Measurements from ENCODE around the gene FGF14. TPM values are rescaled to one million over a fixed set of nuclear protein-coding genes. Genes with fewer than 3 reads are reported as not detected.

FGF14 gene
- total and polyA plus RNA-seq, 2 of the 4 experiments (the other 2 are of a cell fraction), result under 0.01 TPM; not detected in 1

DNA sequence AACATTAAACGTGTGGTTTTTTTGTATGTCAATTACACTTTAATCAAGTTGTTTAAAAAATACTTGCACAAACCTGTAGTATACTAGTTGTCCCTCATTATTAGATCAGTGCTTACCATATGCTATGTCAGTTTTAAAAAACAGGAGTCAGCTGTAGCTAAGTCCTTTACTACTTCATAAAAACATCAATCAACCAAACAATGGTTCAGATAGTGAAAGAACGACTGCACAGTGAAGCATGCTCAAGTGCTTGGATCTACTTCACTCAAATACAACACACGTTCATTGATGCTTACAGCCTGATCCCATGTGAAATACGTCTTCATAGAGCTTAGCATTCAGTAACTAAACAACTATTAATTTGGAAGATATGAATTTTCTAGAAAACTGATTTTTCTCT lies 225.0 kb downstream of the FGF14 start:
- no peak overlapping the region for H3K4ac ChIP-seq (ENCODE audit: low read depth, low read length)
- dilution Hi-C loops (cut with HindIII; ENCODE audit: low sequenced_read_pairs, unreplicated experiment), result no loop called here

More for the DNA sequence above, 225.0 kb downstream of the FGF14 start:
- no CpG with 5 or more reads among the region's 4 CpGs for WGBS, 2 experiments (ENCODE audit: extremely low coverage in 2 of 2, insufficient read length in 1 of 2)
- H3K4me3 ChIP-seq (ENCODE audit: insufficient read depth, low read depth, low read length), result no peak overlapping the region
- no peak overlapping the region for H3K27ac ChIP-seq (ENCODE audit: insufficient read depth, low read length)
- ATAC-seq (ENCODE audit: low read depth) (no peak), DNase-seq (no peak)
- H4K5ac ChIP-seq (ENCODE audit: low read depth, low read length), result no peak overlapping the region
- no peak overlapping the region for H3K4me2 ChIP-seq (ENCODE audit: low read depth, low read length)
- no peak overlapping the region for H3K56ac ChIP-seq (ENCODE audit: extremely low read depth, insufficient read depth, low read length)
- no peak overlapping the region for H4K91ac ChIP-seq (ENCODE audit: insufficient read depth, low read depth, low read length)
- ChIA-PET POLR2A (ENCODE audit: unreplicated experiment) (no interaction called here), CTCF (no interaction called here)
- no peak overlapping the region for H2AFZ ChIP-seq (replicated peaks; ENCODE audit: low read length, poor library complexity)
- no peak overlapping the region for H2BK5ac ChIP-seq (ENCODE audit: low read depth, low read length, poor library complexity, severe bottlenecking)
- no peaks in the 10 kb centered on the region for H3K4me1 ChIP-seq (ENCODE audit: control insufficient read depth, insufficient read depth, low read length)
- H2AK9ac ChIP-seq (replicated peaks; ENCODE audit: low read depth, low read length, poor library complexity), result no peak overlapping the region
- no peak for TF ChIP-seq RFX5 (IDR thresholded peaks at IDR 0.05; ENCODE audit: low read depth, low read length)
- TF ChIP-seq, protein P1, sequence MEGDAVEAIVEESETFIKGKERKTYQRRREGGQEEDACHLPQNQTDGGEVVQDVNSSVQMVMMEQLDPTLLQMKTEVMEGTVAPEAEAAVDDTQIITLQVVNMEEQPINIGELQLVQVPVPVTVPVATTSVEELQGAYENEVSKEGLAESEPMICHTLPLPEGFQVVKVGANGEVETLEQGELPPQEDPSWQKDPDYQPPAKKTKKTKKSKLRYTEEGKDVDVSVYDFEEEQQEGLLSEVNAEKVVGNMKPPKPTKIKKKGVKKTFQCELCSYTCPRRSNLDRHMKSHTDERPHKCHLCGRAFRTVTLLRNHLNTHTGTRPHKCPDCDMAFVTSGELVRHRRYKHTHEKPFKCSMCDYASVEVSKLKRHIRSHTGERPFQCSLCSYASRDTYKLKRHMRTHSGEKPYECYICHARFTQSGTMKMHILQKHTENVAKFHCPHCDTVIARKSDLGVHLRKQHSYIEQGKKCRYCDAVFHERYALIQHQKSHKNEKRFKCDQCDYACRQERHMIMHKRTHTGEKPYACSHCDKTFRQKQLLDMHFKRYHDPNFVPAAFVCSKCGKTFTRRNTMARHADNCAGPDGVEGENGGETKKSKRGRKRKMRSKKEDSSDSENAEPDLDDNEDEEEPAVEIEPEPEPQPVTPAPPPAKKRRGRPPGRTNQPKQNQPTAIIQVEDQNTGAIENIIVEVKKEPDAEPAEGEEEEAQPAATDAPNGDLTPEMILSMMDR (conservative IDR thresholded peaks at IDR 0.05; ENCODE audit: low read depth, low read length), result no peak
- TF ChIP-seq MXI1 (IDR thresholded peaks at IDR 0.05; ENCODE audit: borderline replicate concordance, low read depth, low read length), result no peak
- TF ChIP-seq RAD21 (IDR thresholded peaks at IDR 0.05; ENCODE audit: low read length), result no peak
- TF ChIP-seq, protein P2, sequence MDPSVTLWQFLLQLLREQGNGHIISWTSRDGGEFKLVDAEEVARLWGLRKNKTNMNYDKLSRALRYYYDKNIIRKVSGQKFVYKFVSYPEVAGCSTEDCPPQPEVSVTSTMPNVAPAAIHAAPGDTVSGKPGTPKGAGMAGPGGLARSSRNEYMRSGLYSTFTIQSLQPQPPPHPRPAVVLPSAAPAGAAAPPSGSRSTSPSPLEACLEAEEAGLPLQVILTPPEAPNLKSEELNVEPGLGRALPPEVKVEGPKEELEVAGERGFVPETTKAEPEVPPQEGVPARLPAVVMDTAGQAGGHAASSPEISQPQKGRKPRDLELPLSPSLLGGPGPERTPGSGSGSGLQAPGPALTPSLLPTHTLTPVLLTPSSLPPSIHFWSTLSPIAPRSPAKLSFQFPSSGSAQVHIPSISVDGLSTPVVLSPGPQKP (IDR thresholded peaks at IDR 0.05; ENCODE audit: borderline replicate concordance, low read depth, low read length), result no peak
- TF ChIP-seq, protein P3, sequence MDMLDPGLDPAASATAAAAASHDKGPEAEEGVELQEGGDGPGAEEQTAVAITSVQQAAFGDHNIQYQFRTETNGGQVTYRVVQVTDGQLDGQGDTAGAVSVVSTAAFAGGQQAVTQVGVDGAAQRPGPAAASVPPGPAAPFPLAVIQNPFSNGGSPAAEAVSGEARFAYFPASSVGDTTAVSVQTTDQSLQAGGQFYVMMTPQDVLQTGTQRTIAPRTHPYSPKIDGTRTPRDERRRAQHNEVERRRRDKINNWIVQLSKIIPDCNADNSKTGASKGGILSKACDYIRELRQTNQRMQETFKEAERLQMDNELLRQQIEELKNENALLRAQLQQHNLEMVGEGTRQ (IDR thresholded peaks at IDR 0.05; ENCODE audit: low read depth, low read length), result no peak
- TF ChIP-seq MAZ (IDR thresholded peaks at IDR 0.05; ENCODE audit: borderline replicate concordance, low read depth, low read length), result no peak
- TF ChIP-seq CEBPB (IDR thresholded peaks at IDR 0.05; ENCODE audit: low read depth, low read length), result no peak
- no peak for TF ChIP-seq RCOR1 (IDR thresholded peaks at IDR 0.05; ENCODE audit: insufficient replicate concordance, low read length)
- no peak for TF ChIP-seq BHLHE40 (IDR thresholded peaks at IDR 0.05; ENCODE audit: low read depth, low read length)
- in situ Hi-C loops (cut with MboI; ENCODE audit: low sequenced_read_pairs) (no loop called here), intact Hi-C loops (cut with micrococcal nuclease) (no loop called here)
- no peak overlapping the region for H2BK120ac ChIP-seq (ENCODE audit: low read depth, low read length)
- no peaks in the 10 kb centered on the region for H3K36me3 ChIP-seq (ENCODE audit: control insufficient read depth, insufficient read depth, low read length)
- H3K9me3 ChIP-seq (ENCODE audit: control insufficient read depth, insufficient read depth, low read length), result no peaks in the 10 kb centered on the region
- no peak overlapping the region for H2BK20ac ChIP-seq (ENCODE audit: low read depth, low read length)
- H2AK5ac ChIP-seq (ENCODE audit: low read depth, low read length), result no peak overlapping the region
- no peak overlapping the region for H3K14ac ChIP-seq (replicated peaks; ENCODE audit: low read depth, low read length)
- H3K27me3 ChIP-seq (ENCODE audit: control insufficient read depth, insufficient read depth, low read length), result no peaks in the 10 kb centered on the region
- no peak overlapping the region for H3K18ac ChIP-seq (ENCODE audit: low read depth, low read length)
- H3K23ac ChIP-seq (ENCODE audit: low read depth, low read length), result no peak overlapping the region
- no peak overlapping the region for H2BK15ac ChIP-seq (ENCODE audit: low read depth, low read length)
- no TSS peak for BruUV-seq (replicated peaks)
- no peaks in the 10 kb centered on the region for H3K9me1 ChIP-seq (ENCODE audit: insufficient read depth, low read length)
- no peak overlapping the region for H4K8ac ChIP-seq (ENCODE audit: low read depth in 2 of 2, low read length in 2 of 2)
- no peaks in the 10 kb centered on the region for H4K20me1 ChIP-seq (ENCODE audit: insufficient read depth, low read length)
- no peaks in the 10 kb centered on the region for H3K79me1 ChIP-seq (ENCODE audit: low read depth in 1 of 2, low read length in 2 of 2)
- no peak overlapping the region for H3K9ac ChIP-seq (ENCODE audit: low read depth, low read length)

Measured in IMR-90 (cell line).